Gastroesophageal sphincter (tissue), 4 donors: ENCODE results near the gene SLC35C1. TPM values are rescaled to one million over a fixed set of nuclear protein-coding genes. Genes with fewer than 3 reads are reported as not detected.
"Not testable (repeated sequence)": the region's sequence is repeated elsewhere in the genome, so short reads cannot be mapped to it uniquely, and the experiment has no call there.

Experiments
- ATAC-seq: fragments of 150-250 bp; one replicate; pipeline ENCODE4 v1.9.1; 2016; ENCODE audit warnings: mild to moderate bottlenecking, moderate library complexity
- H3K27ac ChIP-seq, 4 donors: fragments of 200-600 bp; sonication (generic) in 3 of 4; 1 replicate in 3 of 4; 2 replicates in 1 of 4; pipeline ENCODE4 v1.5.1; 2016 to 2019
- H3K27me3 ChIP-seq: fragments of 200-600 bp; sonication (generic); one replicate; pipeline ENCODE4 v1.5.1; 2019
- H3K36me3 ChIP-seq, 2 donors: fragments of 200-600 bp; sonication (generic); one replicate each; pipeline ENCODE4 v1.5.1; 2019; ENCODE audit warnings: control low read depth in 1 of 2
- H3K4me1 ChIP-seq, 3 donors: fragments of 200-600 bp; sonication (generic); 1 replicate in 2 of 3; 2 replicates in 1 of 3; pipeline ENCODE4 v1.5.1; 2016 to 2019; ENCODE audit warnings: control low read depth in 2 of 3
- H3K4me3 ChIP-seq, 2 donors: fragments of 200-600 bp; sonication (generic); one replicate each; pipeline ENCODE4 v1.5.1; 2019; ENCODE audit warnings: mild to moderate bottlenecking in 1 of 2, moderate library complexity in 1 of 2
- H3K9me3 ChIP-seq, 3 donors: fragments of 200-600 bp; sonication (generic); one replicate each; pipeline ENCODE4 v1.5.1; 2017 to 2019; ENCODE audit warnings: control low read depth in 2 of 3
- CTCF ChIP-seq, 4 experiments: fragments of 200-600 bp in 2 of 4; fragments of 450-650 bp in 2 of 4; sonication (generic) in 1 of 4; IDR thresholded peaks; one replicate each; pipeline ENCODE4 v1.5.1; 2017 to 2019; ENCODE audit warnings: antibody characterized with exemption in 4 of 4, mild to moderate bottlenecking in 2 of 4, moderate library complexity in 2 of 4
- EP300 ChIP-seq: sonication (generic); formaldehyde crosslinking; IDR thresholded peaks from one replicate; pipeline ENCODE4 v1.6.1; 2017; ENCODE audit warnings: antibody characterized with exemption, mild to moderate bottlenecking
- POLR2A ChIP-seq, 2 donors: fragments of 450-650 bp; IDR thresholded peaks; one replicate each; pipeline ENCODE4 v1.6.1; 2017; ENCODE audit warnings: antibody characterized with exemption in 2 of 2, mild to moderate bottlenecking in 2 of 2, moderate library complexity in 1 of 2
- POLR2AphosphoS5 ChIP-seq: sonication (generic); formaldehyde crosslinking; IDR thresholded peaks from one replicate; pipeline ENCODE4 v1.6.1; 2017; ENCODE audit warnings: antibody characterized with exemption
- WGBS, 2 donors: methylation state at CpG; one replicate each; pipeline ENCODE4 v1.1.5; 2018; ENCODE audit warnings: low coverage in 1 of 2; 5-methylcytosine and 5-hydroxymethylcytosine counted together
- total RNA-seq, 4 donors: library from RNA; depleted of rRNA; stranded (reverse); fragments of >200 nt; gene quantifications; one replicate each; pipeline ENCODE4 v1.1.0, GENCODE V29; 2016

SLC35C1 gene
- total RNA-seq, 4 donors from 2014 or later, result 6.8 to 22.3 (median 8.5) TPM

- 83 to 84% methylated on average over 2 of the region's 2 CpGs for WGBS, 2 donors
- Histone ChIP-seq H3K27ac (no peak overlapping the region), H3K36me3 (no peaks in the 10 kb centered on the region), H3K27me3 (peaks cover 26% of the 10 kb centered on the region), H3K9me3 (no peaks in the 10 kb centered on the region), H3K4me3 (no peak overlapping the region), H3K4me1 (no peaks in the 10 kb centered on the region)
- ATAC-seq, result no peak
- TF ChIP-seq POLR2A (IDR thresholded peaks at IDR 0.05), result no peak
Measured at GRCh38 chr11:45830596-45830995, 25.6 kb downstream of the SLC35C1 start.

GRCh38 chr11:45832811-45833441, 28.0 kb downstream of the SLC35C1 start:
- no peaks in the 10 kb centered on the region for H3K4me1 ChIP-seq
- TF ChIP-seq POLR2A (IDR thresholded peaks at IDR 0.05) (no peak), POLR2AphosphoS5 (no peak), CTCF (IDR thresholded peaks at IDR 0.05) (no peak), EP300 (no peak)
- no peak overlapping the region for H3K4me3 ChIP-seq
- H3K9me3 ChIP-seq, result no peaks in the 10 kb centered on the region
- no peaks in the 10 kb centered on the region for H3K36me3 ChIP-seq
- H3K27ac ChIP-seq, result no peak overlapping the region
- no peak for ATAC-seq
- H3K27me3 ChIP-seq, result peaks cover 9% of the 10 kb centered on the region
- 70 to 73% methylated on average over 5 to 8 of the region's 9 CpGs for WGBS, 2 donors

GRCh38 chr11:45833761-45834160, 28.8 kb downstream of the SLC35C1 start:
- H3K4me3 ChIP-seq, result no peak overlapping the region
- H3K36me3 ChIP-seq, result no peaks in the 10 kb centered on the region
- no peak for ATAC-seq
- no peak overlapping the region for H3K27ac ChIP-seq
- TF ChIP-seq EP300 (no peak), POLR2A (IDR thresholded peaks at IDR 0.05) (no peak), CTCF (IDR thresholded peaks at IDR 0.05) (no peak), POLR2AphosphoS5 (no peak)
- no peaks in the 10 kb centered on the region for H3K9me3 ChIP-seq
- peaks cover 9% of the 10 kb centered on the region for H3K27me3 ChIP-seq
- no peaks in the 10 kb centered on the region for H3K4me1 ChIP-seq
- 71 to 81% methylated on average over 3 of the region's 3 CpGs for WGBS, 2 donors

- ATAC-seq, result no peak
Measured at GRCh38 chr11:45834298-45834756, 29.4 kb downstream of the SLC35C1 start.

DNA sequence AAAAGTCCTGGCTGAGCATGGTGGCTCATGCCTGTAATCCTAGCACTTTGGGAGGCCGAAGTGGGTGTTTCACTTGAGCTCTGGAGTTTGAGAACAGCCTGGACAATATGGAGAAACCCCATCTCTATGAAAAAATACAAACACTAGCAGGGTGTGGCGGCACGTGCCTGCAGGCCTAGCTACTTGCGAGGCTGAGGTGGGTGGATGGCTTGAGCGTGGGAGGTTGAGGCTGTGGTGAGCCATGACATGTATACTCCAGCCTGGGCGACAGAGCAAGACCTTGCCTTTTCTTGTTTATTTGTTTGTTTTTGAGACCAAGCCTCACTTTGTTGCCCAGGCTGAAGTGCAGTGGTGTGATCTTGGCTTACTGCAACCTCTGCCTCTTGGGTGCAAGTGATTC, 34.3 kb downstream of the SLC35C1 start:
- no peak overlapping the region for H3K27ac ChIP-seq
- WGBS, 2 donors, result 78 to 86% methylated on average over 1 to 6 of the region's 6 CpGs

More at GRCh38 chr11:45834298-45834756, 29.4 kb downstream of the SLC35C1 start:
- 62% methylated on average over 3 of the region's 4 CpGs; no CpG with 5 or more reads in 1 of the 2 donors for WGBS, 2 donors
- no peaks in the 10 kb centered on the region for H3K36me3 ChIP-seq
- TF ChIP-seq POLR2A (IDR thresholded peaks at IDR 0.05) (no peak), CTCF (IDR thresholded peaks at IDR 0.05) (no peak), EP300 (no peak), POLR2AphosphoS5 (no peak)
- no peaks in the 10 kb centered on the region for H3K4me1 ChIP-seq
- H3K27me3 ChIP-seq, result peaks cover 9% of the 10 kb centered on the region
- H3K4me3 ChIP-seq, result no peak overlapping the region
- H3K27ac ChIP-seq, result no peak overlapping the region
- no peaks in the 10 kb centered on the region for H3K9me3 ChIP-seq

GRCh38 chr11:45840251-45840650, 35.3 kb downstream of the SLC35C1 start:
- not testable (repeated sequence) for ATAC-seq, H3K36me3 ChIP-seq, H3K9me3 ChIP-seq, H3K27ac ChIP-seq, H3K4me3 ChIP-seq, H3K4me1 ChIP-seq, H3K27me3 ChIP-seq
- 89 to 96% methylated on average over 4 to 9 of the region's 13 CpGs for WGBS, 2 donors

More for the DNA sequence above, 34.3 kb downstream of the SLC35C1 start:
- no peak for ATAC-seq
- Histone ChIP-seq H3K36me3 (no peaks in the 10 kb centered on the region), H3K9me3 (no peaks in the 10 kb centered on the region), H3K4me1 (peaks cover 0 to 7% (median 6%) of the 10 kb centered on the region in 3 donors), H3K4me3 (no peak overlapping the region), H3K27me3 (peaks cover under 1% of the 10 kb centered on the region)
- TF ChIP-seq POLR2AphosphoS5 (no peak), EP300 (no peak), POLR2A (IDR thresholded peaks at IDR 0.05) (no peak), CTCF (IDR thresholded peaks at IDR 0.05) (no peak)
